CD14-positive monocyte (primary cell): ENCODE results near the gene NAT14. TPM values are rescaled to one million over a fixed set of nuclear protein-coding genes. Genes with fewer than 3 reads are reported as not detected.

ENCODE experiments used
- DNase-seq, 3 donors: peaks; one replicate each; pipeline ENCODE4 v3.0.0-alpha.2; 2011 to 2022
- H2AFZ ChIP-seq: 2 replicates; pipeline ENCODE4 v1.6.0; 2012; ENCODE audit warnings: mild to moderate bottlenecking, low read depth, low read length, inconsistent platforms; ENCODE audit not compliant: insufficient read depth, poor library complexity, severe bottlenecking
- H3K27ac ChIP-seq, 2 donors: 1 replicate in 1 of 2; 2 replicates in 1 of 2; pipeline ENCODE4 v1.5.1; 2012 to 2013; ENCODE audit warnings: low read length in 2 of 2, control low read depth in 1 of 2, inconsistent platforms in 1 of 2, low read depth in 1 of 2, mild to moderate bottlenecking in 1 of 2
- H3K27me3 ChIP-seq, 2 donors: one replicate each; pipeline versions ENCODE4 v1.6.0 to v1.6.1; 2011 to 2013; ENCODE audit warnings: low read length in 2 of 2; ENCODE audit not compliant: control insufficient read depth in 2 of 2, insufficient read depth in 2 of 2
- H3K36me3 ChIP-seq, 2 donors: replicated peaks in 1 of 2; 1 replicate in 1 of 2; 2 replicates in 1 of 2; pipeline versions ENCODE4 v1.5.1 to v1.6.1; 2012 to 2013; ENCODE audit warnings: low read length in 2 of 2, control low read depth in 1 of 2, inconsistent platforms in 1 of 2, mild to moderate bottlenecking in 1 of 2; ENCODE audit not compliant: insufficient read depth in 2 of 2, control insufficient read depth in 1 of 2
- H3K4me1 ChIP-seq, 2 donors: 1 replicate in 1 of 2; 2 replicates in 1 of 2; pipeline versions ENCODE4 v1.5.1 to v1.6.1; 2012 to 2013; ENCODE audit warnings: low read length in 2 of 2, control low read depth in 1 of 2, inconsistent platforms in 1 of 2, mild to moderate bottlenecking in 1 of 2, moderate library complexity in 1 of 2; ENCODE audit not compliant: insufficient read depth in 2 of 2, control insufficient read depth in 1 of 2
- H3K4me2 ChIP-seq: replicated peaks from 2 replicates; pipeline ENCODE3; 2012; ENCODE audit warnings: low read length, moderate library complexity, mild to moderate bottlenecking; ENCODE audit not compliant: poor library complexity, severe bottlenecking; ENCODE audit errors: extremely low read depth
- H3K4me3 ChIP-seq, 3 experiments: fragments of 200-600 bp in 1 of 3; sonication (generic) in 1 of 3; replicated peaks in 1 of 3; 1 replicate in 2 of 3; 2 replicates in 1 of 3; pipeline ENCODE4 v1.5.1; 2011 to 2013; ENCODE audit warnings: low read length in 3 of 3, mild to moderate bottlenecking in 3 of 3, control low read depth in 2 of 3, low read depth in 2 of 3, inconsistent platforms in 1 of 3, moderate library complexity in 1 of 3
- H3K79me2 ChIP-seq: 2 replicates; pipeline ENCODE4 v1.6.0; 2012; ENCODE audit warnings: mild to moderate bottlenecking, control low read depth, inconsistent platforms, low read length, moderate library complexity; ENCODE audit not compliant: insufficient read depth
- H3K9ac ChIP-seq: 2 replicates; pipeline ENCODE4 v1.6.0; 2017; ENCODE audit warnings: low read length, mild to moderate bottlenecking; ENCODE audit not compliant: insufficient read depth, poor library complexity, severe bottlenecking
- H3K9me3 ChIP-seq, 2 donors: replicated peaks in 1 of 2; 1 replicate in 1 of 2; 2 replicates in 1 of 2; pipeline versions ENCODE4 v1.5.1 to v1.6.1; 2012 to 2013; ENCODE audit warnings: low read length in 2 of 2, control low read depth in 1 of 2; ENCODE audit not compliant: control insufficient read depth in 1 of 2, insufficient read depth in 1 of 2
- H4K20me1 ChIP-seq: 2 replicates; pipeline ENCODE4 v1.6.0; 2012; ENCODE audit warnings: mild to moderate bottlenecking, low read length, control low read depth, moderate library complexity; ENCODE audit not compliant: insufficient read depth
- H3K27ac Mint-ChIP-seq, 7 donors: one replicate each; pipeline ENCODE4 v1.8.0; 2020; ENCODE audit warnings: mild to moderate bottlenecking in 7 of 7, mixed read lengths in 7 of 7, moderate library complexity in 6 of 7, inconsistent platforms in 2 of 7
- H3K27me3 Mint-ChIP-seq, 3 donors: one replicate each; pipeline ENCODE4 v1.8.0; 2021 to 2022; ENCODE audit warnings: low read depth in 3 of 3, mild to moderate bottlenecking in 3 of 3, mixed read lengths in 3 of 3, moderate library complexity in 3 of 3, inconsistent platforms in 1 of 3
- H3K36me3 Mint-ChIP-seq, 2 donors: one replicate each; pipeline ENCODE4 v1.8.0; 2020; ENCODE audit warnings: mixed read lengths in 2 of 2, inconsistent platforms in 1 of 2, mild to moderate bottlenecking in 1 of 2
- H3K4me1 Mint-ChIP-seq: one replicate; pipeline ENCODE4 v1.8.0; 2020; ENCODE audit warnings: mild to moderate bottlenecking, mixed read lengths
- H3K4me3 Mint-ChIP-seq, 2 donors: one replicate each; pipeline ENCODE4 v1.8.0; 2020; ENCODE audit warnings: mild to moderate bottlenecking in 2 of 2, mixed read lengths in 2 of 2, moderate library complexity in 1 of 2
- H3K9me3 Mint-ChIP-seq, 7 donors: one replicate each; pipeline ENCODE4 v1.8.0; 2020 to 2022; ENCODE audit warnings: mixed read lengths in 7 of 7, mild to moderate bottlenecking in 6 of 7, moderate library complexity in 6 of 7, inconsistent platforms in 2 of 7
- WGBS: methylation state at CpG from one replicate; pipeline ENCODE4 v1.1.5; 2013; ENCODE audit warnings: missing lambda C conversion rate; ENCODE audit not compliant: insufficient coverage; 5-methylcytosine and 5-hydroxymethylcytosine counted together
- intact Hi-C, 2 donors: fragments of 100-400 bp; cut with micrococcal nuclease; formaldehyde crosslinking; loops; one replicate each; pipeline versions ENCODE4 v1.15.0 to v1.15.1; 2023
- polyA plus RNA-seq, 3 donors: library from polyadenylated mRNA; depleted of rRNA in 1 of 3; unstranded in 2 of 3; stranded (reverse) in 1 of 3; fragments of 300-500 nt in 2 of 3; fragments of >200 nt in 1 of 3; fragmentation: Illumina TruSeq in 2 of 3; gene quantifications; 1 replicate in 2 of 3; 2 replicates in 1 of 3; pipeline ENCODE4 v1.2.3, GENCODE V29; 2012 to 2021
- TF ChIP-seq, protein P1 (sequence below): fragments of 200-600 bp; IDR thresholded peaks from one replicate; pipeline ENCODE4 v1.8.0; 2022; ENCODE audit warnings: antibody characterized with exemption, mild to moderate bottlenecking

NAT14 gene
- polyA plus RNA-seq, 3 donors, result 1.5 to 2.2 (median 1.9) TPM

DNA sequence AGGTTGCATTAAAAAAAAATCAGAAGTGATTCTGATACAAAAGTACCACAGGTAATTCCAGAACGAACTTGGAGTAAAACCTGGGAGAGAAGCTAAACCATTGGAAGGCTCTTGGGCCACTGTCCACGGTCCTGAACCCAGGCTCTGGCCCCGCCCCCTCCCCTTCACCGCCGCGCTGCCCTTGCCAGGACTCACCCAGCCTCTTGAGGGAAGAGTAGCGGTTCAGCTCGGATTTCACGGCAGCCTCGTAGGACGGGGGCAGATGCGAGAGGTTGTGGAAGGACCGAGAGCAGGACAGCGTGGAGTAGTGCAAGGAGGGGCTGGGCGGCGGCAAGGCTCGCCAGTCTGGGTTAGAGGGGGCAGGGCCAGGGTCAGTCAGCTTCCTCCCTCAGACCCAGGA is 47.6 kb upstream of the NAT14 start:
- no peak overlapping the region for H2AFZ ChIP-seq
- no peak overlapping the region for H3K27ac Mint-ChIP-seq
- peaks cover 35 to 55% (median 52%) of the 10 kb centered on the region in 3 donors for H3K27me3 Mint-ChIP-seq
- H3K9me3 ChIP-seq, result peaks cover 0 to 9% of the 10 kb centered on the region in 2 donors
- intact Hi-C loops, result no loop called here
- no peak overlapping the region for H3K9ac ChIP-seq
- no peak for DNase-seq
- H3K9me3 Mint-ChIP-seq, result peaks cover 0 to 27% (median 11%) of the 10 kb centered on the region in 7 donors
- TF ChIP-seq, protein P1, sequence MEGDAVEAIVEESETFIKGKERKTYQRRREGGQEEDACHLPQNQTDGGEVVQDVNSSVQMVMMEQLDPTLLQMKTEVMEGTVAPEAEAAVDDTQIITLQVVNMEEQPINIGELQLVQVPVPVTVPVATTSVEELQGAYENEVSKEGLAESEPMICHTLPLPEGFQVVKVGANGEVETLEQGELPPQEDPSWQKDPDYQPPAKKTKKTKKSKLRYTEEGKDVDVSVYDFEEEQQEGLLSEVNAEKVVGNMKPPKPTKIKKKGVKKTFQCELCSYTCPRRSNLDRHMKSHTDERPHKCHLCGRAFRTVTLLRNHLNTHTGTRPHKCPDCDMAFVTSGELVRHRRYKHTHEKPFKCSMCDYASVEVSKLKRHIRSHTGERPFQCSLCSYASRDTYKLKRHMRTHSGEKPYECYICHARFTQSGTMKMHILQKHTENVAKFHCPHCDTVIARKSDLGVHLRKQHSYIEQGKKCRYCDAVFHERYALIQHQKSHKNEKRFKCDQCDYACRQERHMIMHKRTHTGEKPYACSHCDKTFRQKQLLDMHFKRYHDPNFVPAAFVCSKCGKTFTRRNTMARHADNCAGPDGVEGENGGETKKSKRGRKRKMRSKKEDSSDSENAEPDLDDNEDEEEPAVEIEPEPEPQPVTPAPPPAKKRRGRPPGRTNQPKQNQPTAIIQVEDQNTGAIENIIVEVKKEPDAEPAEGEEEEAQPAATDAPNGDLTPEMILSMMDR, result no peak
- no peaks in the 10 kb centered on the region for H3K36me3 ChIP-seq
- peaks cover 18 to 53% of the 10 kb centered on the region in 2 donors for H3K27me3 ChIP-seq
- 2% methylated on average over 14 of the region's 17 CpGs for WGBS
- no peaks in the 10 kb centered on the region for H3K79me2 ChIP-seq
- H3K4me1 Mint-ChIP-seq, result peaks cover 19% of the 10 kb centered on the region
- peaks cover 21 to 24% of the 10 kb centered on the region in 2 donors for H3K4me1 ChIP-seq
- peaks cover 2 to 12% of the 10 kb centered on the region in 2 donors for H3K36me3 Mint-ChIP-seq
- no peak overlapping the region for H3K4me3 Mint-ChIP-seq
- H3K27ac ChIP-seq, result no peak overlapping the region
- H3K4me2 ChIP-seq, result no peak overlapping the region
- no peak overlapping the region for H3K4me3 ChIP-seq
- H4K20me1 ChIP-seq, result no peaks in the 10 kb centered on the region

DNA sequence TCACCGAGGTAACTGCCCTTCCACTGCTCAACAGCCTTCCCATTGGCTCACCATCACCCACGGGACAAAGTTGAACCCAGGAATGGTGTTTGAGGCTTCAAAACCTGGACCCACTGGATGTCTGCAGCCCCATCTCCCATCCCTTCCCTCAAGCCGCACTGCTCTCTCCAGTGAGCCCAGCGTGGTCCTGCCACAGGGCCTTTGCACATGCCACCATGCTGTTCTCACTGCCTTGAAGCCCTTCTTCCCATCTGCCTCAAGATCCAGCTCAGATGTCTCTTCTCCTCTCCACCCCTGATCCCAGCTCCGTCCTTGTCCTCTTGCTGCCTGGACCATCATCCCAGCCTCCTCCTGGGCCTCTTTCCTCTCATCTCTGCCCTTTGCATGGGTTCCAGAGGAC is 45.9 kb upstream of the NAT14 start:
- H3K27ac ChIP-seq, result no peak overlapping the region
- H3K4me1 ChIP-seq, result peaks cover 21 to 24% of the 10 kb centered on the region in 2 donors
- TF ChIP-seq, protein P1, result no peak
- no peak for DNase-seq
- H3K36me3 ChIP-seq, result no peaks in the 10 kb centered on the region
- Mint-ChIP-seq H3K27ac (peak overlapping the region in 1 of 7 donors; percentile 87), H3K9me3 (peaks cover 0 to 32% (median 13%) of the 10 kb centered on the region in 7 donors), H3K4me1 (peaks cover 21% of the 10 kb centered on the region), H3K4me3 (peak overlapping the region in 1 of 2 donors; percentile 76), H3K27me3 (peaks cover 45 to 62% (median 48%) of the 10 kb centered on the region in 3 donors), H3K36me3 (peaks cover 5 to 12% of the 10 kb centered on the region in 2 donors)
- H3K9me3 ChIP-seq, result peaks cover 0 to 15% of the 10 kb centered on the region in 2 donors
- H2AFZ ChIP-seq, result no peak overlapping the region
- H3K4me2 ChIP-seq, result no peak overlapping the region
- no peak overlapping the region for H3K9ac ChIP-seq
- H3K79me2 ChIP-seq, result no peaks in the 10 kb centered on the region
- 83% methylated on average over 5 of the region's 5 CpGs for WGBS
- intact Hi-C loops, result no loop called here
- H3K4me3 ChIP-seq, result no peak overlapping the region
- peaks cover 23 to 56% of the 10 kb centered on the region in 2 donors for H3K27me3 ChIP-seq
- no peaks in the 10 kb centered on the region for H4K20me1 ChIP-seq
